Smooth muscle cell (in vitro differentiated cells): ENCODE results near the gene CTNND2. TPM values are rescaled to one million over a fixed set of nuclear protein-coding genes. Genes with fewer than 3 reads are reported as not detected.

ENCODE experiments used
- DNase-seq: peaks from one replicate; lab custom pipeline; 2025; ENCODE audit not compliant: unreplicated experiment; lab: John Stamatoyannopoulos, UW
- H2AFZ ChIP-seq: fragments of 200-600 bp; sonication (generic); 2 replicates; pipeline ENCODE4 v1.6.0; 2016; ENCODE audit warnings: antibody characterized with exemption, low read depth, mild to moderate bottlenecking
- H3F3A ChIP-seq: fragments of 200-600 bp; sonication (generic); 2 replicates; pipeline ENCODE4 v1.6.0; 2017; ENCODE audit warnings: antibody characterized with exemption, low read depth
- H3K27ac ChIP-seq: fragments of 200-600 bp; sonication (generic); 2 replicates; pipeline ENCODE4 v1.5.1; 2016; ENCODE audit warnings: low read depth, mild to moderate bottlenecking
- H3K27me3 ChIP-seq: fragments of 200-600 bp; sonication (generic); 2 replicates; pipeline ENCODE4 v1.6.1; 2016; ENCODE audit warnings: low read depth, mild to moderate bottlenecking
- H3K36me3 ChIP-seq: fragments of 200-600 bp; sonication (generic); 2 replicates; pipeline ENCODE4 v1.5.1; 2016; ENCODE audit warnings: low read depth
- H3K4me1 ChIP-seq: fragments of 200-600 bp; sonication (generic); 2 replicates; pipeline ENCODE4 v1.5.1; 2016; ENCODE audit warnings: low read depth
- H3K4me2 ChIP-seq: fragments of 200-600 bp; sonication (generic); 2 replicates; pipeline ENCODE4 v1.6.0; 2016; ENCODE audit warnings: mild to moderate bottlenecking
- H3K4me3 ChIP-seq: fragments of 200-600 bp; sonication (generic); 2 replicates; pipeline ENCODE4 v1.5.1; 2016; ENCODE audit warnings: mild to moderate bottlenecking
- H3K79me2 ChIP-seq: fragments of 200-600 bp; sonication (generic); 2 replicates; pipeline ENCODE4 v1.6.0; 2016; ENCODE audit warnings: low read depth, mild to moderate bottlenecking
- H3K9ac ChIP-seq: fragments of 200-600 bp; sonication (generic); 2 replicates; pipeline ENCODE4 v1.6.0; 2016; ENCODE audit warnings: low read depth
- H3K9me3 ChIP-seq: fragments of 200-600 bp; sonication (generic); replicated peaks from 2 replicates; pipeline ENCODE4 v1.5.1; 2016; ENCODE audit warnings: low read depth
- H4K20me1 ChIP-seq: fragments of 200-600 bp; sonication (generic); 2 replicates; pipeline ENCODE4 v1.6.0; 2016; ENCODE audit warnings: low read depth
- CTCF ChIP-seq: fragments of 200-600 bp; sonication (generic); IDR thresholded peaks from 2 replicates; pipeline ENCODE4 v1.5.1; 2017; ENCODE audit warnings: borderline replicate concordance, mild to moderate bottlenecking, antibody characterized with exemption; ENCODE audit not compliant: insufficient read depth, poor library complexity, severe bottlenecking
- WGBS: methylation state at CpG from one replicate; pipeline ENCODE4 v1.1.7; 2016; ENCODE audit warnings: low lambda C conversion rate; 5-methylcytosine and 5-hydroxymethylcytosine counted together
- polyA plus RNA-seq: library from polyadenylated mRNA; unstranded; fragments of >200 nt; fragmentation: Nextera tagmentation; extraction: Ambion mirVana; gene quantifications from 2 replicates; pipeline ENCODE4 v1.2.1, GENCODE V29; 2016
- total RNA-seq: library from RNA; depleted of rRNA; stranded (reverse); fragments of >200 nt; gene quantifications from 2 replicates; pipeline ENCODE4 v1.2.3, GENCODE V29; 2014

Gene CTNND2
- total and polyA plus RNA-seq, 2 experiments from 2014 or later: 2.7 to 5.8 TPM

- TF ChIP-seq CTCF: no peak
- H3K27me3 ChIP-seq: no peaks in the 10 kb centered on the region
These were observed 427.4 kb downstream of the CTNND2 start for GRCh38 chr5:11476866-11477265.

GRCh38 chr5:11468334-11469039 is 435.8 kb downstream of the CTNND2 start:
- Histone ChIP-seq H3K36me3 (no peaks in the 10 kb centered on the region), H3K27me3 (no peaks in the 10 kb centered on the region), H2AFZ (no peak overlapping the region), H4K20me1 (no peaks in the 10 kb centered on the region), H3K9ac (no peak overlapping the region), H3K79me2 (no peaks in the 10 kb centered on the region), H3F3A (peaks cover 6% of the 10 kb centered on the region), H3K4me3 (no peak overlapping the region), H3K9me3 (no peaks in the 10 kb centered on the region), H3K4me2 (peak overlapping the region; percentile 63), H3K4me1 (no peaks in the 10 kb centered on the region), H3K27ac (peak overlapping the region; percentile 20)
- WGBS: 87% methylated on average over 6 of the region's 6 CpGs
- no peak for DNase-seq
- no peak for TF ChIP-seq CTCF

More at GRCh38 chr5:11476866-11477265, 427.4 kb downstream of the CTNND2 start:
- Histone ChIP-seq H3K9me3 (no peaks in the 10 kb centered on the region), H2AFZ (no peak overlapping the region), H3K9ac (no peak overlapping the region), H4K20me1 (no peaks in the 10 kb centered on the region), H3K79me2 (no peaks in the 10 kb centered on the region), H3K36me3 (no peaks in the 10 kb centered on the region), H3K4me2 (no peak overlapping the region), H3K4me1 (no peaks in the 10 kb centered on the region), H3F3A (no peaks in the 10 kb centered on the region), H3K4me3 (no peak overlapping the region), H3K27ac (no peak overlapping the region)
- DNase-seq: no peak
- 86% methylated on average over 2 of the region's 2 CpGs for WGBS

- no peaks in the 10 kb centered on the region for H4K20me1 ChIP-seq
- no peaks in the 10 kb centered on the region for H3K36me3 ChIP-seq
- H3K4me3 ChIP-seq: no peak overlapping the region
- H3K79me2 ChIP-seq: no peaks in the 10 kb centered on the region
- H3K9me3 ChIP-seq: no peaks in the 10 kb centered on the region
- peak overlapping the region; percentile 63 for H3K4me2 ChIP-seq
- no peaks in the 10 kb centered on the region for H3K4me1 ChIP-seq
- no peak for DNase-seq
- H3K9ac ChIP-seq: no peak overlapping the region
- 65% methylated on average over 2 of the region's 2 CpGs for WGBS
- peaks cover 6% of the 10 kb centered on the region for H3F3A ChIP-seq
- H3K27ac ChIP-seq: peak overlapping the region; percentile 20
- no peak for TF ChIP-seq CTCF
- no peak overlapping the region for H2AFZ ChIP-seq
- H3K27me3 ChIP-seq: no peaks in the 10 kb centered on the region
These were observed 436.7 kb downstream of the CTNND2 start for GRCh38 chr5:11467588-11467987.

- H4K20me1 ChIP-seq: no peaks in the 10 kb centered on the region
- H3K4me1 ChIP-seq: no peaks in the 10 kb centered on the region
- H3K36me3 ChIP-seq: no peaks in the 10 kb centered on the region
- H3K4me2 ChIP-seq: no peak overlapping the region
- H3K9me3 ChIP-seq: no peaks in the 10 kb centered on the region
- H3K27ac ChIP-seq: no peak overlapping the region
- no peak overlapping the region for H3K4me3 ChIP-seq
- 89% methylated on average over 2 of the region's 2 CpGs for WGBS
- no peak for DNase-seq
- no peaks in the 10 kb centered on the region for H3K27me3 ChIP-seq
- no peak for TF ChIP-seq CTCF
- no peaks in the 10 kb centered on the region for H3K79me2 ChIP-seq
- no peaks in the 10 kb centered on the region for H3F3A ChIP-seq
- no peak overlapping the region for H3K9ac ChIP-seq
- no peak overlapping the region for H2AFZ ChIP-seq
These were observed 444.5 kb downstream of the CTNND2 start for GRCh38 chr5:11459716-11460115.
